ENCODE measurements around the gene MYO1B.
A peak's percentile ranks its signal among the peaks of the same experiment; 100 is the strongest.

The MYO1B gene

GRCh38 chr2:191399601-191400000 is 154.4 kb downstream of the MYO1B start:
- TF ChIP-seq, protein P1, sequence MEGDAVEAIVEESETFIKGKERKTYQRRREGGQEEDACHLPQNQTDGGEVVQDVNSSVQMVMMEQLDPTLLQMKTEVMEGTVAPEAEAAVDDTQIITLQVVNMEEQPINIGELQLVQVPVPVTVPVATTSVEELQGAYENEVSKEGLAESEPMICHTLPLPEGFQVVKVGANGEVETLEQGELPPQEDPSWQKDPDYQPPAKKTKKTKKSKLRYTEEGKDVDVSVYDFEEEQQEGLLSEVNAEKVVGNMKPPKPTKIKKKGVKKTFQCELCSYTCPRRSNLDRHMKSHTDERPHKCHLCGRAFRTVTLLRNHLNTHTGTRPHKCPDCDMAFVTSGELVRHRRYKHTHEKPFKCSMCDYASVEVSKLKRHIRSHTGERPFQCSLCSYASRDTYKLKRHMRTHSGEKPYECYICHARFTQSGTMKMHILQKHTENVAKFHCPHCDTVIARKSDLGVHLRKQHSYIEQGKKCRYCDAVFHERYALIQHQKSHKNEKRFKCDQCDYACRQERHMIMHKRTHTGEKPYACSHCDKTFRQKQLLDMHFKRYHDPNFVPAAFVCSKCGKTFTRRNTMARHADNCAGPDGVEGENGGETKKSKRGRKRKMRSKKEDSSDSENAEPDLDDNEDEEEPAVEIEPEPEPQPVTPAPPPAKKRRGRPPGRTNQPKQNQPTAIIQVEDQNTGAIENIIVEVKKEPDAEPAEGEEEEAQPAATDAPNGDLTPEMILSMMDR (IDR thresholded peaks at IDR 0.05), result no peak
- TF ChIP-seq ZFX (IDR thresholded peaks at IDR 0.05; ENCODE audit: borderline replicate concordance), result no peak
- H3K27ac ChIP-seq, result no peak overlapping the region

GRCh38 chr2:191401287-191401686 is 156.1 kb downstream of the MYO1B start:
- no peak for TF ChIP-seq ZFX (IDR thresholded peaks at IDR 0.05; ENCODE audit: borderline replicate concordance)
- TF ChIP-seq, protein P1 (IDR thresholded peaks at IDR 0.05), result no peak
- no peak overlapping the region for H3K27ac ChIP-seq

DNA sequence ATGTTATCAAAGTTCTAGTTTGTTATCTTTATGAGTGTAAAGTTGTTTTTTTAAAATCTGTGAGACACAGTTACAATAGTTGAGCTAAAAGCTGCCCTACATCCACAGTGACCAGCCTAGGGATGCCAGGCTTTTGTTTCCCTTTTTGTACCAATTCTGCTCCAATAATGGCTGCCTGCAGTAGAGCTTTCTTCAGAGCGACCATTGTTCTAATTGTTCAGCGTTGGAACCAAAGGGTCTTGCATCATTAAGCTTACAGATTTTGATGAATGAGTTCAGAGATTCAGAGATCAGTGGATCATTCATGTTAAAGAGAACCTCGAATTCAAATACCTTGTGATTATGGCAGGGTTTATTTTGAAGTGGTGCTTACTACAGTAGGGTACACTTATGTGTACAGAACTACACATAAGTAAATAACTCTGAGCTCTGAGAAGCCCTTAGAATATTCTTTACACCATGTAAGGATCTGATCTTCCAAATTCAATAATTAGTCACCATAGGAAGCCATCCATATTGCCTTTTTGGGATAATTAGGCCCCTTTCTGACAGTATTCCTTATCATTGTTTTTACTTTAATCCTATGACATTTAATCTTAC is 157.9 kb downstream of the MYO1B start:
- no peak for TF ChIP-seq ZFX (IDR thresholded peaks at IDR 0.05; ENCODE audit: borderline replicate concordance)
- TF ChIP-seq, protein P1 (IDR thresholded peaks at IDR 0.05), result no peak
- H3K27ac ChIP-seq, result no peak overlapping the region

DNA sequence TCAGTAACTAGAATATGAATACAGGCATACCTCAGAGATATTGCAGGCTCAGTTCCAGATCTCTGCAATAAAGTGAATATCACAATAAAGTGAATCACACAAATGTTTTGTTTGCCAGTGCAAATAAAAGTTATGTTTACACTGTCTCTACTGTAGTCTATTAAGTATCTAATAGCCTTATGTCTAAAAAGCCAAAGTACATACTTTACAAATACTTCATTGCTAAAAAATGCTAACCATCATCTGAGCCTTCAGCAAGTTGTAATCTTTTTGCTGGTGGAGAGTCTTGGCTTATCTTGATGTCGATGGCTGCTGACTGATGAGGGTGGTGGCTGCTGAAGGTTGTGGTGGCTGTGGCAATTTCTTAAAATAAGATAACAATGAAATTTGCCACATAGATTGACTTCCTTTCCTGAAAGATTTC is 159.4 kb downstream of the MYO1B start:
- H3K27ac ChIP-seq, result peak overlapping the region; percentile 47
- no peak for TF ChIP-seq ZFX (IDR thresholded peaks at IDR 0.05; ENCODE audit: borderline replicate concordance)
- TF ChIP-seq, protein P1 (IDR thresholded peaks at IDR 0.05), result no peak

DNA sequence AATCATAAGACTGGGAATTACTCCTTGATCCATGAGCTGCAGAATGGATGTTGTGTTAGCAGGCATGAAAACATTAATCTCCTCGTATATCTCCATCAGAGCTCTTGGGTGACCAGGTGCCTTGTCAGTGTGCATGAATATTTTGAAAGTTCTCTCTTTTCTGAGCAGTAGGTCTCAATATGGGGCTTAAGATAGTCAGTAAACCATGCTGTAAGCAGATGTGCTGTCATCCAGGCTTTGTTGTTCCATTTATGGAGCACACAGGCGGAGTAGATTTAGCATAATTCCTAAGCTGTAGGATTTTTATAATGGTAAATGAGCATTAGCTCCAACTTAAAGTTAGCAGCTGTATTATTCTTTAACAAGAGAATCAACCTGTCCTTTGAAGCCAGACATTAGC is 160.3 kb downstream of the MYO1B start:
- no peak overlapping the region for H3K27ac ChIP-seq
- TF ChIP-seq, protein P1 (IDR thresholded peaks at IDR 0.05), result no peak
- no peak for TF ChIP-seq ZFX (IDR thresholded peaks at IDR 0.05; ENCODE audit: borderline replicate concordance)

DNA sequence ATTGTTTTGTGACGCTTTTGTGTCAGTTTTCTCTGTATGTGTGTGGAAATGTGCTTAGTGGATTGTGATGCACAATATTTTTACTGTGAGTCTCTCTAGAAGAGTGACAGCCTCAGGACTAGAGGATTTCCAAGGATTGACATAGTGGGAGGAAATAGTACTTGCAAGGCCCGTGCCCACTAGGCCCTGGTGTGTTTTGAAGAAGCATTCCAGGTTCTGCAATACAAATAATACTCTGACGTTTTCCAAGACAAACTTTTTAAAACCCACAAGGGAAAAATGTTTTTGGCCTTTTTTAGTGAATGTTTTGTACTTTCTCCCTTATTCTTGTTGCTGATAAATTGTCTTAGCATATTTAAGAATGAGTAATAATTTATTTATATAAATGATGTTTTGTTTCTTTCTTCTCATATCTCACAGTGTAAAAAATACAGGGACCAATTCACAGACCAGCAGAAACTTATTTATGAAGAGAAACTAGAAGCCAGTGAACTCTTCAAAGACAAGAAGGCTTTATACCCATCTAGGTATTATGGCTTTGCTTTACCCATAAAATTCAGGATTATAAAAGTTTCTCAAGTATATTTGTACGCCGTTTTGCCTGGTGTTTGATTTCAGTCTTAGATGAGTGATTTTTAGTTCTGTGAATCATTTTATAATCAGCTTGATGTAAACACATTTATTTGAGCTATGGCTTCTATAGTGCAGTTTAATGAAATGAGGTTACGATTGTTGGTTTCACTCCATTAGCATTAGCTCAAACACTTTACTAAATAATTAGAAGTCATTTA is 165.6 kb downstream of the MYO1B start:
- no peak overlapping the region for H3K27ac ChIP-seq
- no peak for TF ChIP-seq ZFX (IDR thresholded peaks at IDR 0.05; ENCODE audit: borderline replicate concordance)
- TF ChIP-seq, protein P1 (IDR thresholded peaks at IDR 0.05), result no peak

- TF ChIP-seq ZFX (IDR thresholded peaks at IDR 0.05; ENCODE audit: borderline replicate concordance), result no peak
- TF ChIP-seq, protein P1 (IDR thresholded peaks at IDR 0.05), result no peak
- no peak overlapping the region for H3K27ac ChIP-seq
Measured at GRCh38 chr2:191411472-191411871, 166.3 kb downstream of the MYO1B start.

Data from 22Rv1 (cell line).